B cell (primary cell): ENCODE measurements around the gene PIAS3. TPM values are rescaled to one million over a fixed set of nuclear protein-coding genes. Genes with fewer than 3 reads are reported as not detected.

ENCODE experiments used
- ATAC-seq: fragments of 200-7000 bp; cut with Tn5 transposase; one replicate; pipeline ENCODE4 v1.10.0; 2021; ENCODE audit warnings: low read depth, mild to moderate bottlenecking, moderate number of reproducible peaks, moderate library complexity
- CTCF ChIA-PET: fragments of 350-600 bp; sonication (Branson Sonifier 250); formaldehyde crosslinking; loops from one replicate; lab custom pipeline; 2021; ENCODE audit warnings: antibody characterized with exemption, inconsistent platforms; lab: Charles Lee
- POLR2A ChIA-PET: fragments of 350-600 bp; sonication (Branson Sonifier 250); formaldehyde crosslinking; loops from one replicate; lab custom pipeline; 2021; ENCODE audit warnings: antibody characterized with exemption; lab: Charles Lee
- DNase-seq: peaks from one replicate; pipeline ENCODE4 v3.0.0; 2013
- H2AFZ ChIP-seq: 2 replicates; pipeline ENCODE4 v1.6.1; 2012; ENCODE audit warnings: mild to moderate bottlenecking, low read depth, low read length; ENCODE audit not compliant: insufficient read depth, poor library complexity, severe bottlenecking
- H3K27ac ChIP-seq, 2 donors: 1 replicate in 1 of 2; 2 replicates in 1 of 2; pipeline ENCODE4 v1.5.1; 2012 to 2013; ENCODE audit warnings: low read length in 2 of 2, mild to moderate bottlenecking in 2 of 2, moderate library complexity in 1 of 2
- H3K27me3 ChIP-seq, 4 experiments: fragments of 200-600 bp in 1 of 4; sonication (generic) in 1 of 4; replicated peaks in 1 of 4; 1 replicate in 2 of 4; 2 replicates in 2 of 4; pipeline versions ENCODE4 v1.6.1 to v1.7.0; 2013 to 2016; ENCODE audit warnings: low read length in 3 of 4, mild to moderate bottlenecking in 2 of 4, mixed read lengths in 1 of 4, moderate library complexity in 1 of 4; ENCODE audit not compliant: insufficient read depth in 4 of 4, control insufficient read depth in 3 of 4; ENCODE audit errors: control extremely low read depth in 1 of 4
- H3K36me3 ChIP-seq, 2 experiments: replicated peaks in 1 of 2; 1 replicate in 1 of 2; 2 replicates in 1 of 2; pipeline versions ENCODE4 v1.6.1 to v1.7.1; 2013; ENCODE audit warnings: low read length in 1 of 2; ENCODE audit not compliant: insufficient read depth in 2 of 2, control insufficient read depth in 1 of 2; ENCODE audit errors: control extremely low read depth in 1 of 2, extremely low read depth in 1 of 2
- H3K4me1 ChIP-seq, 2 donors: fragments of 200-600 bp in 1 of 2; sonication (generic) in 1 of 2; 1 replicate in 1 of 2; 2 replicates in 1 of 2; pipeline versions ENCODE4 v1.5.1 to v1.6.1; 2013 to 2017; ENCODE audit warnings: low read length in 2 of 2; ENCODE audit not compliant: control insufficient read depth in 2 of 2, insufficient read depth in 2 of 2
- H3K4me2 ChIP-seq: replicated peaks from 2 replicates; pipeline ENCODE3; 2012; ENCODE audit warnings: mild to moderate bottlenecking, low read depth, low read length; ENCODE audit not compliant: poor library complexity, severe bottlenecking
- H3K4me3 ChIP-seq, 5 experiments: fragments of 200-600 bp in 1 of 5; sonication (generic) in 1 of 5; 1 replicate in 3 of 5; 2 replicates in 2 of 5; pipeline versions ENCODE4 v1.5.1 to v1.7.0; 2011 to 2016; ENCODE audit warnings: low read length in 4 of 5, mild to moderate bottlenecking in 4 of 5, low read depth in 2 of 5, control low read depth in 1 of 5, moderate library complexity in 1 of 5; ENCODE audit not compliant: insufficient read depth in 1 of 5; ENCODE audit errors: control extremely low read depth in 1 of 5, extremely low read depth in 1 of 5
- H3K79me2 ChIP-seq: fragments of 200-600 bp; sonication (generic); one replicate; pipeline ENCODE4 v1.6.0; 2016; ENCODE audit warnings: low read length; ENCODE audit not compliant: control insufficient read depth, insufficient read depth
- H3K9ac ChIP-seq: fragments of 200-600 bp; sonication (generic); 2 replicates; pipeline ENCODE4 v1.6.1; 2017; ENCODE audit warnings: mild to moderate bottlenecking, low read length, moderate library complexity
- H3K9me3 ChIP-seq, 3 donors: one replicate each; pipeline versions ENCODE4 v1.6.1 to v1.7.1; 2013; ENCODE audit warnings: low read length in 2 of 3; ENCODE audit not compliant: control insufficient read depth in 2 of 3, insufficient read depth in 1 of 3; ENCODE audit errors: control extremely low read depth in 1 of 3
- H4K20me1 ChIP-seq: 2 replicates; pipeline ENCODE4 v1.6.0; 2012; ENCODE audit warnings: mild to moderate bottlenecking, low read length; ENCODE audit not compliant: insufficient read depth, control insufficient read depth, poor library complexity, severe bottlenecking
- H3K27ac Mint-ChIP-seq: one replicate; pipeline ENCODE4 v1.8.0; 2021; ENCODE audit warnings: mixed read lengths
- H3K27me3 Mint-ChIP-seq: one replicate; pipeline ENCODE4 v1.8.0; 2021; ENCODE audit warnings: mixed read lengths
- H3K4me1 Mint-ChIP-seq: one replicate; pipeline ENCODE4 v1.8.0; 2021; ENCODE audit warnings: mixed read lengths
- H3K4me3 Mint-ChIP-seq: one replicate; pipeline ENCODE4 v1.8.0; 2021; ENCODE audit warnings: mixed read lengths
- H3K9me3 Mint-ChIP-seq: one replicate; pipeline ENCODE4 v1.8.0; 2022; ENCODE audit warnings: mixed read lengths; ENCODE audit not compliant: insufficient read depth
- CTCF ChIP-seq: fragments of 200-600 bp; IDR thresholded peaks from one replicate; pipeline ENCODE4 v1.8.0; 2022; ENCODE audit warnings: antibody characterized with exemption, mild to moderate bottlenecking
- EZH2 ChIP-seq: IDR thresholded peaks from 2 replicates; pipeline ENCODE4 v1.6.1; 2012; ENCODE audit warnings: borderline replicate concordance, low read depth, mild to moderate bottlenecking, moderate library complexity, low read length; ENCODE audit not compliant: insufficient read depth, poor library complexity, severe bottlenecking
- WGBS: methylation state at CpG from one replicate; pipeline ENCODE4 v1.1.5; 2013; ENCODE audit warnings: missing lambda C conversion rate; ENCODE audit not compliant: insufficient coverage; 5-methylcytosine and 5-hydroxymethylcytosine counted together
- intact Hi-C: fragments of 100-400 bp; cut with micrococcal nuclease; formaldehyde crosslinking; loops from one replicate; pipeline ENCODE4 v1.10.0; 2022
- polyA plus RNA-seq: library from polyadenylated mRNA; depleted of rRNA; stranded (reverse); fragments of >200 nt; gene quantifications from 2 replicates; pipeline ENCODE4 v1.2.3, GENCODE V29; 2012
- total RNA-seq, 2 donors: library from RNA; stranded (reverse); fragments of 120-200 nt in 1 of 2; gene quantifications; 1 replicate in 1 of 2; 2 replicates in 1 of 2; pipeline versions ENCODE4 v1.2.3 to v1.2.4, GENCODE V29; 2013 to 2022

The PIAS3 gene
- total and polyA plus RNA-seq, 2 donors (not counting 1 experiment from before 2014, with no cell fraction given): 23.2 to 45.0 TPM

DNA sequence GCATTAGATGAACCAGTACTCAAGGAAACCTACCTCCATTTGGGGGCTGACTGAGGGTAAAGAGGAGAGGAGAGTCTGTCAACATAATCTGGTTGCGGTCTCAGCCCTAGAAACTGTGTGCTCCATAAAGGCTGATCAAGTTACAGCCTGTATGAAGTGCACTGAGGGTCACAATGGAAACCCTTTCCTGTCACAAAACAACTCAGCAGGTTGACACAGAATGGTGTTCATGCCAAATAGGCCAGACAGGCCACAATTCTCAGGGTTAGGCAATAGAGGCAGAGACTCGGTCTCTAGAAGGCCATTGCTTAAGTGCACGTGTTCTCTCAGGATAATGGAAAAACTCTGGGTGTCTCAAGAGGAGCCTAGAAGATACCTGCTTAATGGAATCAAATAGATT, 30.8 kb upstream of the PIAS3 start:
- peaks cover 16% of the 10 kb centered on the region for H3K4me1 Mint-ChIP-seq
- H3K4me2 ChIP-seq: no peak overlapping the region
- ATAC-seq (no peak), DNase-seq (no peak)
- no peak overlapping the region for H3K27ac ChIP-seq
- WGBS: 96% methylated on average over 3 of the region's 3 CpGs
- H3K27ac Mint-ChIP-seq: no peak overlapping the region
- no peaks in the 10 kb centered on the region for H4K20me1 ChIP-seq
- H3K36me3 ChIP-seq: no peaks in the 10 kb centered on the region
- no peaks in the 10 kb centered on the region for H3K9me3 Mint-ChIP-seq
- H3K4me3 ChIP-seq: no peak overlapping the region
- TF ChIP-seq CTCF (no peak), EZH2 (no peak)
- H3K79me2 ChIP-seq: no peaks in the 10 kb centered on the region
- peaks cover 6% of the 10 kb centered on the region for H3K27me3 Mint-ChIP-seq
- no peaks in the 10 kb centered on the region for H3K9me3 ChIP-seq
- no peak overlapping the region for H3K9ac ChIP-seq
- H2AFZ ChIP-seq: no peak overlapping the region
- intact Hi-C loops: loop anchor here (5.0 kb wide), 1 partner anchor 42 kb away; the partner anchor contains the start of gene NUDT17
- H3K4me3 Mint-ChIP-seq: no peak overlapping the region
- POLR2A ChIA-PET: interaction anchor here (0.6 kb wide), 1 partner anchor 30 kb away, joined by 3 read pairs; no protein-coding TSS in a partner anchor
- CTCF ChIA-PET: interaction anchor here (0.6 to 3.9 kb wide), 4 partner anchors 20 to 123 kb away, joined by 3 to 28 read pairs (median 10); partner anchors contain the start of gene ITGA10
- H3K27me3 ChIP-seq: peaks cover 0 to 6% (median 4%) of the 10 kb centered on the region in 4 experiments
- peaks cover 11 to 12% of the 10 kb centered on the region in 2 donors for H3K4me1 ChIP-seq

DNA sequence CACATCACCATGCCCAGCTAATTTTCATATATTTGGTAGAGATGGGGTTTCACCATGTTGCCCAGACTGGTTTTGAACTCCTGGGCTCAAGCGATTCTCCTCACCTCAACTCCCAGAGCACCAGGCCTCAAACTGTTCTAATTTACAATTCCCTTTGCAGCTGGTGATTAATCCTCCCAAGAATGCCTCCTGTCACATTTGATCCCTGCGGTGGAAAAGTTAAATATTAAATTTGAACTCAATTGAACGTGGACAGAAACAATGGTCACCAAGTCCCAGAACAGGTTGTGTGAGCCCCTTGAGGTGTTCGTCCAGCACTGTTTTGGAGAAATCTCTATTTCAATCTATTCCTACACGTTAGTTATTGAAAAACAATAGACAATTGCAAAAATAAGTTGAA, 28.8 kb upstream of the PIAS3 start:
- Histone ChIP-seq H3K4me1 (peaks cover 11 to 12% of the 10 kb centered on the region in 2 donors), H3K4me3 (no peak overlapping the region), H3K79me2 (no peaks in the 10 kb centered on the region), H3K4me2 (no peak overlapping the region), H4K20me1 (no peaks in the 10 kb centered on the region), H3K9ac (no peak overlapping the region), H2AFZ (no peak overlapping the region), H3K27ac (no peak overlapping the region), H3K9me3 (no peaks in the 10 kb centered on the region), H3K36me3 (no peaks in the 10 kb centered on the region), H3K27me3 (peaks cover 0 to 20% (median 18%) of the 10 kb centered on the region in 4 experiments)
- Mint-ChIP-seq H3K4me3 (no peak overlapping the region), H3K27me3 (peaks cover 24% of the 10 kb centered on the region), H3K4me1 (peaks cover 21% of the 10 kb centered on the region), H3K9me3 (no peaks in the 10 kb centered on the region), H3K27ac (no peak overlapping the region)
- intact Hi-C loops: loop anchor here (5.0 kb wide), 1 partner anchor 40 kb away; the partner anchor contains the start of gene NUDT17
- ChIA-PET CTCF (no interaction called here), POLR2A (interaction anchor here (4.2 kb wide), 1 partner anchor 28 kb away, joined by 22 read pairs; the partner anchor contains the start of gene PIAS3)
- ATAC-seq: no peak
- TF ChIP-seq EZH2 (no peak), CTCF (no peak)
- WGBS: no CpG with 5 or more reads among the region's 5 CpGs
- no peak for DNase-seq
